ENCODE results near the gene DPYD. TPM values are rescaled to one million over a fixed set of nuclear protein-coding genes. Genes with fewer than 3 reads are reported as not detected.

The DPYD gene
- total RNA-seq, 1 experiment from 2014 or later: 9.1 TPM

- no peak for DNase-seq (ENCODE audit: low read depth)
Measured at GRCh38 chr1:97841338-97841737, 79.5 kb downstream of the DPYD start.

GRCh38 chr1:97837161-97837560 lies 83.7 kb downstream of the DPYD start:
- no peak for DNase-seq (ENCODE audit: low read depth)

GRCh38 chr1:97834899-97835298 lies 85.9 kb downstream of the DPYD start:
- DNase-seq (ENCODE audit: low read depth): no peak

GRCh38 chr1:97833881-97834280 lies 87.0 kb downstream of the DPYD start:
- DNase-seq (ENCODE audit: low read depth): no peak

- DNase-seq (ENCODE audit: low read depth): no peak
Measured at GRCh38 chr1:97832481-97832880, 88.4 kb downstream of the DPYD start.

GRCh38 chr1:97827887-97828286 lies 92.9 kb downstream of the DPYD start:
- no peak for DNase-seq (ENCODE audit: low read depth)

- DNase-seq (ENCODE audit: low read depth): no peak
Measured at GRCh38 chr1:97826820-97827219, 94.0 kb downstream of the DPYD start.

GRCh38 chr1:97824624-97825023 lies 96.2 kb downstream of the DPYD start:
- DNase-seq (ENCODE audit: low read depth): no peak

- DNase-seq (ENCODE audit: low read depth): no peak
Measured at GRCh38 chr1:97824200-97824599, 96.6 kb downstream of the DPYD start.

GRCh38 chr1:97820470-97821188 lies 100.2 kb downstream of the DPYD start:
- DNase-seq (ENCODE audit: low read depth): no peak

GRCh38 chr1:97816927-97817326 lies 103.9 kb downstream of the DPYD start:
- DNase-seq (ENCODE audit: low read depth): no peak

GRCh38 chr1:97814804-97815203 lies 106.0 kb downstream of the DPYD start:
- DNase-seq (ENCODE audit: low read depth): no peak

- DNase-seq (ENCODE audit: low read depth): no peak
Measured at GRCh38 chr1:97814121-97814520, 106.7 kb downstream of the DPYD start.

GRCh38 chr1:97812076-97812475 lies 108.8 kb downstream of the DPYD start:
- no peak for DNase-seq (ENCODE audit: low read depth)

GRCh38 chr1:97806996-97807520 lies 113.8 kb downstream of the DPYD start:
- DNase-seq (ENCODE audit: low read depth): no peak

GRCh38 chr1:97806326-97806725 lies 114.5 kb downstream of the DPYD start:
- no peak for DNase-seq (ENCODE audit: low read depth)

GRCh38 chr1:97805093-97805492 lies 115.7 kb downstream of the DPYD start:
- no peak for DNase-seq (ENCODE audit: low read depth)

GRCh38 chr1:97803026-97803425 lies 117.8 kb downstream of the DPYD start:
- no peak for DNase-seq (ENCODE audit: low read depth)

- no peak for DNase-seq (ENCODE audit: low read depth)
Measured at GRCh38 chr1:97802011-97802410, 118.8 kb downstream of the DPYD start.

GRCh38 chr1:97797403-97798183 lies 123.2 kb downstream of the DPYD start:
- DNase-seq (ENCODE audit: low read depth): no peak

- DNase-seq (ENCODE audit: low read depth): peak; percentile 21
Measured at GRCh38 chr1:97796711-97797110, 124.1 kb downstream of the DPYD start.

GRCh38 chr1:97792655-97793054 lies 128.2 kb downstream of the DPYD start:
- DNase-seq (ENCODE audit: low read depth): no peak

GRCh38 chr1:97791251-97791650 lies 129.6 kb downstream of the DPYD start:
- DNase-seq (ENCODE audit: low read depth): no peak

Data from Daoy (cell line).